Endodermal cell (in vitro differentiated cells): ENCODE data around the gene KCND3. TPM values are rescaled to one million over a fixed set of nuclear protein-coding genes. Genes with fewer than 3 reads are reported as not detected.

Experiments used
- DNase-seq: peaks from one replicate; pipeline ENCODE4 v3.0.0-alpha.2; 2017
- H3K27ac ChIP-seq: 2 replicates; pipeline ENCODE4 v1.5.1; 2013; ENCODE audit warnings: mild to moderate bottlenecking, low read depth, low read length, moderate library complexity
- H3K27me3 ChIP-seq: 2 replicates; pipeline ENCODE4 v1.6.1; 2013; ENCODE audit warnings: mild to moderate bottlenecking, low read length, moderate library complexity; ENCODE audit not compliant: insufficient read depth, control insufficient read depth, poor library complexity, severe bottlenecking
- H3K36me3 ChIP-seq: 2 replicates; pipeline ENCODE4 v1.7.0; 2013; ENCODE audit warnings: mild to moderate bottlenecking, low read length, moderate library complexity; ENCODE audit not compliant: control insufficient read depth, insufficient read depth
- H3K4me1 ChIP-seq: one replicate; pipeline ENCODE4 v1.7.0; 2013; ENCODE audit warnings: low read length; ENCODE audit not compliant: control insufficient read depth, insufficient read depth
- H3K4me3 ChIP-seq: 2 replicates; pipeline ENCODE4 v1.5.1; 2013; ENCODE audit warnings: mild to moderate bottlenecking, low read length, moderate library complexity
- H3K9ac ChIP-seq: 2 replicates; pipeline ENCODE4 v1.6.1; 2013; ENCODE audit warnings: mild to moderate bottlenecking, low read length, moderate library complexity; ENCODE audit not compliant: poor library complexity, severe bottlenecking; ENCODE audit errors: extremely low read depth
- H3K9me3 ChIP-seq: 2 replicates; pipeline ENCODE4 v1.6.1; 2013; ENCODE audit warnings: mild to moderate bottlenecking, low read length, moderate library complexity; ENCODE audit not compliant: control insufficient read depth
- H3K27ac Mint-ChIP-seq: 2 replicates; pipeline ENCODE4 v1.8.0; 2020; ENCODE audit warnings: mixed read lengths
- H3K27me3 Mint-ChIP-seq: 2 replicates; pipeline ENCODE4 v1.8.0; 2021; ENCODE audit warnings: mild to moderate bottlenecking, mixed read lengths; ENCODE audit not compliant: insufficient read depth
- H3K36me3 Mint-ChIP-seq: 2 replicates; pipeline ENCODE4 v1.8.0; 2020; ENCODE audit warnings: low read depth, mixed read lengths
- H3K4me1 Mint-ChIP-seq: 2 replicates; pipeline ENCODE4 v1.8.0; 2020; ENCODE audit warnings: mixed read lengths
- H3K4me3 Mint-ChIP-seq: 2 replicates; pipeline ENCODE4 v1.8.0; 2020; ENCODE audit warnings: mild to moderate bottlenecking, moderate library complexity, mixed read lengths
- H3K9me3 Mint-ChIP-seq: 2 replicates; pipeline ENCODE4 v1.8.0; 2020; ENCODE audit warnings: mild to moderate bottlenecking, mixed read lengths
- WGBS, 2 experiments: methylation state at CpG; one replicate each; pipeline versions ENCODE4 v1.1.5 to v1.1.7; 2013; ENCODE audit warnings: missing lambda C conversion rate in 2 of 2, mixed read lengths in 1 of 2; ENCODE audit not compliant: insufficient coverage in 1 of 2, insufficient read length in 1 of 2; 5-methylcytosine and 5-hydroxymethylcytosine counted together
- total RNA-seq, 2 donors: library from RNA; stranded (reverse); fragmentation: NEBNext Ultra II Directional in 1 of 2; extraction: Animal tissue kit (Norgen Biotek cat#: 25700) in 1 of 2; gene quantifications; 2 replicates in 1 of 2; 3 replicates in 1 of 2; pipeline ENCODE4 v1.2.1, GENCODE V29; 2021
- TF ChIP-seq, protein P1 (sequence below): fragments of 200-600 bp; sonication (generic); conservative IDR thresholded peaks from 2 replicates; pipeline ENCODE4 v1.5.0; 2021; ENCODE audit warnings: antibody characterized with exemption, mild to moderate bottlenecking

The KCND3 gene
- total RNA-seq, 2 donors from 2014 or later = 0.13 TPM; not detected in 1

DNA sequence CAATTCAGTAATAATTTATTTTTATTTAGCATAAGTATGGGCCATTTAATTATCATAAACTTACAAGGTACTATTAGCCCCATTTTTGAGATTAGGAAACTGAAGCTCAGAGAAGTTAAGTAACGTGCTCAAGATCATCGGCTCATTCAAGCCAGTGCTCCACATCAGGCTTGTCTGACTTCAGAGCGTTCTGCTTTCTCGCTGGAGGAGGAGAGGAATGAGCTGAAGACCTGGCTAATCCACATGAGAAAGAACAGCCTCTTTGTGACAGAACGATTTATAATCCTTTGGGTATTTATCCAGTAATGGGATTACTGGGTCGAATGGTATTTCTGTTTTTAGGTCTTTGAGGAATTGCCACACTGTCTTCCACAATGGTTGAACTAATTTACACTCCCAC lies 194.1 kb downstream of the KCND3 start:
- TF ChIP-seq, protein P1, sequence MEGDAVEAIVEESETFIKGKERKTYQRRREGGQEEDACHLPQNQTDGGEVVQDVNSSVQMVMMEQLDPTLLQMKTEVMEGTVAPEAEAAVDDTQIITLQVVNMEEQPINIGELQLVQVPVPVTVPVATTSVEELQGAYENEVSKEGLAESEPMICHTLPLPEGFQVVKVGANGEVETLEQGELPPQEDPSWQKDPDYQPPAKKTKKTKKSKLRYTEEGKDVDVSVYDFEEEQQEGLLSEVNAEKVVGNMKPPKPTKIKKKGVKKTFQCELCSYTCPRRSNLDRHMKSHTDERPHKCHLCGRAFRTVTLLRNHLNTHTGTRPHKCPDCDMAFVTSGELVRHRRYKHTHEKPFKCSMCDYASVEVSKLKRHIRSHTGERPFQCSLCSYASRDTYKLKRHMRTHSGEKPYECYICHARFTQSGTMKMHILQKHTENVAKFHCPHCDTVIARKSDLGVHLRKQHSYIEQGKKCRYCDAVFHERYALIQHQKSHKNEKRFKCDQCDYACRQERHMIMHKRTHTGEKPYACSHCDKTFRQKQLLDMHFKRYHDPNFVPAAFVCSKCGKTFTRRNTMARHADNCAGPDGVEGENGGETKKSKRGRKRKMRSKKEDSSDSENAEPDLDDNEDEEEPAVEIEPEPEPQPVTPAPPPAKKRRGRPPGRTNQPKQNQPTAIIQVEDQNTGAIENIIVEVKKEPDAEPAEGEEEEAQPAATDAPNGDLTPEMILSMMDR = no peak
- Mint-ChIP-seq H3K4me3 (no peak overlapping the region), H3K4me1 (no peaks in the 10 kb centered on the region), H3K36me3 (no peaks in the 10 kb centered on the region), H3K27me3 (peaks cover 11% of the 10 kb centered on the region), H3K9me3 (peaks cover 3% of the 10 kb centered on the region), H3K27ac (no peak overlapping the region)
- 92 to 97% methylated on average over 6 of the region's 6 CpGs for WGBS, 2 experiments
- no peak for DNase-seq
- Histone ChIP-seq H3K27me3 (peaks cover 16% of the 10 kb centered on the region), H3K9ac (no peak overlapping the region), H3K4me1 (no peaks in the 10 kb centered on the region), H3K9me3 (peaks cover 17% of the 10 kb centered on the region), H3K27ac (no peak overlapping the region), H3K4me3 (no peak overlapping the region), H3K36me3 (no peaks in the 10 kb centered on the region)

DNA sequence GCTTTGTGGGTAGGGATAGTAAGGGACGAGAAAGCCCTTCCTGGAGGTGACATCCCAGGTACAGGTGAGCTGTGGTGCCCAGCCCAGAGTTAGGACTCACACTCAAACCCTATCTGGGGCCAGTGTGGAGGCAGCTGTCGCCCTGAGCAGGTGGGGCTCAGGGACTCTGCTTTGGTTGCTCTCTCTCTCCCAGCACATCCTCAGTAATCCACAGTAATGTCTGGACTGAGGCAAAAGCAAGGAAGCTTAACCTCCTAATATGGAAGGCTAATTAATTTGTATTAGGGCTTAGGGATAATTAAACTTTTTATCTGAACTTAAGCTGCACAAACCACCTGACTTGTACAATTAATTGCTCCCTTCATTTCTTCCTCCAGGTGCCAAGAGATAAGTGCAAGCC lies 195.5 kb downstream of the KCND3 start:
- Mint-ChIP-seq H3K4me1 (no peaks in the 10 kb centered on the region), H3K4me3 (no peak overlapping the region), H3K27me3 (peaks cover 10% of the 10 kb centered on the region), H3K36me3 (no peaks in the 10 kb centered on the region), H3K27ac (no peak overlapping the region), H3K9me3 (no peaks in the 10 kb centered on the region)
- Histone ChIP-seq H3K27me3 (peaks cover 16% of the 10 kb centered on the region), H3K4me1 (no peaks in the 10 kb centered on the region), H3K9me3 (peaks cover 10% of the 10 kb centered on the region), H3K9ac (no peak overlapping the region), H3K4me3 (no peak overlapping the region), H3K36me3 (no peaks in the 10 kb centered on the region), H3K27ac (no peak overlapping the region)
- 60 to 65% methylated on average over 1 to 2 of the region's 2 CpGs for WGBS, 2 experiments
- TF ChIP-seq, protein P1 = no peak
- no peak for DNase-seq

DNA sequence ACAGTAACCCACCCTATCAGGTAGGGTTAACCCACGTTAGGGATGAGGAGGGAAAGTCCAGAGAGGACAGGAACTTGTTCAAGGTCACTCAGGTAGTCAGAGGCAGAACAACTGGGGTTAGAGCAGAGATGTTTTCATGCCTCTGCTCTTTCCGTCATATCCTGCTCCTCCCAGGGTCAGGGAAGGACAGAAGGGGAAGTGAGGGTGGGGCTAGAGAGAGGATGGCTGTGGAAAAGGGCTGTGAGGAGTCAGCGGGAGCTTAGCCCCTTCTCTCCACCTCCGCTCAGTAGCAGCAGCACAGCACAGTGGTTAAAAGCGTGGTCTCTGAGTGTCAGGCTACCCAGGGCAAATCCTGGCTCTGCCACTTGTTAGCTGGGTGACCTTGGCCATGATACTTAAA lies 197.2 kb downstream of the KCND3 start:
- no peak overlapping the region for H3K4me3 ChIP-seq
- H3K4me1 Mint-ChIP-seq = no peaks in the 10 kb centered on the region
- no peak overlapping the region for H3K4me3 Mint-ChIP-seq
- H3K36me3 ChIP-seq = no peaks in the 10 kb centered on the region
- peaks cover 8% of the 10 kb centered on the region for H3K9me3 ChIP-seq
- DNase-seq = no peak
- no peaks in the 10 kb centered on the region for H3K9me3 Mint-ChIP-seq
- 74 to 82% methylated on average over 5 of the region's 5 CpGs for WGBS, 2 experiments
- no peak overlapping the region for H3K27ac ChIP-seq
- TF ChIP-seq, protein P1 = no peak
- no peak overlapping the region for H3K9ac ChIP-seq
- peaks cover 16% of the 10 kb centered on the region for H3K27me3 ChIP-seq
- H3K27ac Mint-ChIP-seq = no peak overlapping the region
- peaks cover 10% of the 10 kb centered on the region for H3K27me3 Mint-ChIP-seq
- H3K36me3 Mint-ChIP-seq = no peaks in the 10 kb centered on the region
- H3K4me1 ChIP-seq = no peaks in the 10 kb centered on the region
